ENCODE measurements around the gene HOXA4.

The HOXA4 gene

GRCh38 chr7:27131390-27131819, 848 bp upstream of the HOXA4 start:
- DNase-seq, result no peak

GRCh38 chr7:27129729-27130539, 623 bp downstream of the HOXA4 start:
- DNase-seq, result no peak

- DNase-seq, result no peak
Measured at GRCh38 chr7:27128776-27129728, 1.5 kb downstream of the HOXA4 start.

DNA sequence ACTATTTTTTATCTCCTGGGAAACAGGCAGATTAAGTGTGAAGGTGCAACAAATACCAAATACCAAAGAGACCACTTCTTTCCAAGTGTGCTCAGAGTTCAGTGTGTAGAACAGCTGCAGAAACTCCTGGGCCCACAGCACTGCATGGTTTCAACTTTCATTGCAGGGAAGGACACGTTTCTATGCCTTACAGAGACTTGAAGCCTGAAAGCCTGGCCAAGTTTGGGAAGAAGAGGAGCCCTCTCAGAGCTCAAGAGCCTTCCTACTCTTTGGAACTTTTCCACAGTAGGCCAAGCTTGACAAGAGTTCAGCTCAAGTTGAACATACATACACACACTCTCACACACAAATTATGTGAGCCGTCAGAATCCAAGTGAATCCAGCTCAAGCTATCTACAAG, 2.5 kb downstream of the HOXA4 start:
- no peak for DNase-seq

GRCh38 chr7:27126596-27127327, 3.8 kb downstream of the HOXA4 start:
- no peak for DNase-seq

GRCh38 chr7:27125986-27126394, 4.6 kb downstream of the HOXA4 start:
- DNase-seq, result no peak

- DNase-seq, result no peak
Measured at GRCh38 chr7:27124902-27125689, 5.5 kb downstream of the HOXA4 start.

GRCh38 chr7:27124096-27124901, 6.3 kb downstream of the HOXA4 start:
- DNase-seq, result no peak

DNA sequence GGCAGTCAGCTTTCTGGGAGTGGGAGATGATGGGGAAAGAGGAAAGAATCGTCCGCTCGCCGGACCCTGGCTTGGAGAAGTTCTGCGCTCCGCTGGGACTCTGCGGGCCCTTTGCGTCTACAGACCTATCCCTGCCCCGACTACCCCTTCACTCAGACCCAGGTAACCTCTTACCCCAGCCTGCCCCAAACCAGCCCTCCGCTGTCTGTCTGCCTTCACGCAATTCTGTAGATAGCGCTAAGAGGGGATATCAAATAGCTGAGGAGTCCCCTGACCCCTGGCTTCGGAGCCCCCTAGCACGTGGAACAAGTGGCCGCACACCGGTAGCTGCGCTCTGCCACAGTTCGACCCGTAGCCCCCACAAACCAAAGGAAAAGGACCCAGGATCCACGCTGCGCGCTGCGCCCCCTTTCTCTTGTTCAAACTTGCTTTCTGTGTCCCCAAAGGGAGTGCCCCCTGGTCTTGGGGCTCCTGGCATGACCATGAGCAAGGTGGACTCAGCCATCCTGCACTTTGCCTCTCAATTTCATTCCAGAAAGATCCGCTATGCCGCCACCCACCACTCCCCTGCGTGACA, 7.0 kb downstream of the HOXA4 start:
- no peak for DNase-seq

DNA sequence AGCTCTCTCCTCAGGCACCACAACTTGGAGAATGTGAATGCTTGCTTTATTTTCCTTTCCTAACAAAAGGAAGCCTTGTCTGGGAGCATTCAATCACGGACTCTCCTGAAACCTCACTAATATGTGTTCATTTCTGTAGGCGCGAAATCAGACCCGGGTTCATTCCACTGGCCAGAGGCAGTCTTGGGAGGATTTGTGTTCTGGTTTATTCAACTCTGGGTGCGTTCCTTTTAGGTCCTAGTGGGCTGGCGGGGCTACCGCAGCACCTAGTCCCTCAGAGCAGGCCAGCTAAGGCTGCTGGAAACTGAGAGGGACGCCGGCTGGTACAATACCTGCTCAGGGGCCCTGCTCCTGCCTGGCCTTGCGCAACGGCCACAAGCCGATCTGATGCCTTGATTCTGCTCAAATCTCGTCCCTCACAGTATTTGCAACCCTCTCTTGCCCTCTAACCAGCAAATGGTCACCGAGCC, 7.5 kb downstream of the HOXA4 start:
- DNase-seq, result no peak

- no peak for DNase-seq
Measured at GRCh38 chr7:27122077-27122910, 8.3 kb downstream of the HOXA4 start.

GRCh38 chr7:27121684-27122076, 8.9 kb downstream of the HOXA4 start:
- no peak for DNase-seq

DNA sequence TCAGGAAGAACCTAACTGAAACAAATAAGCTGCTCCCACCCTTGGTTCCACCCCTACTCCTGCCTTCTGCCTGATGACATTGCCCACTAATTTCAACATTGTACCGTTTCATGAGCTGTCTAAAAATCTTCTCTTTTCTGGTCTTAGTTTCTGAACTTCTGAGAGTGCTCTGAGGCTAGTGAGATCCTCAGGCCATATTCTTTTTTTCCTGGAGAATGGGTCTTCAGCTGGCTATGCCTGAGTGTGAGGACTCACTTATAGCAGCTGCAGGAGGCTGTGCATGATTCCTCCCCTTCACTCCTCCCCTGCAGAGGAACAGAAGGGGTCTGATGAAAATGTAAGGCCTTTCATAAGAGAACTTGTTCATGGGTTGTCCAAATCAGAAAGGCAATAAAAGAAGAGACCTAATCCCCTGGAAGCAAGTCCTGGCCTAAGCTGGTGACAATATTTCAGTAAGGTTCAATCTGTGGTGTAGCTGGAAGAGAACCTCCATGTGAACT, 11.1 kb downstream of the HOXA4 start:
- DNase-seq, result no peak

DNA sequence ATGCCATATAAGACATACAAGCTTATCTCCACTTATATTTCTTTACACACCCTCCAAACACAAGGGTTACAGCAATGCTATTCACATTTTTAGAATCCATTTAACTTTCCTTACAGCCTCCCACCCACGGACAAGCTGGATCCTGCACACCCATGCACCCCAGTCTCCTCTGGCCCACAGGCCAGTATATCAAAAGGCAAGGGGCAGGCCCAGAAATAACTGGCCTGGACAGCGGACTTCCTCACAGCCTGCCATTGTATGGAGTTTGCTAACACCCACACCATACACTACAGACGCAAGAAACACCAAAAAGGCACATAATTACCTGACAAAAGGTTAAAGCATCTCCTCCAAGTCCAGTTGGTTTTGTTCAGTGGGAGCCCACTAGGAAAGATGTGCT, 12.0 kb downstream of the HOXA4 start:
- no peak for DNase-seq

GRCh38 chr7:27117887-27118491, 12.6 kb downstream of the HOXA4 start:
- DNase-seq, result no peak

DNA sequence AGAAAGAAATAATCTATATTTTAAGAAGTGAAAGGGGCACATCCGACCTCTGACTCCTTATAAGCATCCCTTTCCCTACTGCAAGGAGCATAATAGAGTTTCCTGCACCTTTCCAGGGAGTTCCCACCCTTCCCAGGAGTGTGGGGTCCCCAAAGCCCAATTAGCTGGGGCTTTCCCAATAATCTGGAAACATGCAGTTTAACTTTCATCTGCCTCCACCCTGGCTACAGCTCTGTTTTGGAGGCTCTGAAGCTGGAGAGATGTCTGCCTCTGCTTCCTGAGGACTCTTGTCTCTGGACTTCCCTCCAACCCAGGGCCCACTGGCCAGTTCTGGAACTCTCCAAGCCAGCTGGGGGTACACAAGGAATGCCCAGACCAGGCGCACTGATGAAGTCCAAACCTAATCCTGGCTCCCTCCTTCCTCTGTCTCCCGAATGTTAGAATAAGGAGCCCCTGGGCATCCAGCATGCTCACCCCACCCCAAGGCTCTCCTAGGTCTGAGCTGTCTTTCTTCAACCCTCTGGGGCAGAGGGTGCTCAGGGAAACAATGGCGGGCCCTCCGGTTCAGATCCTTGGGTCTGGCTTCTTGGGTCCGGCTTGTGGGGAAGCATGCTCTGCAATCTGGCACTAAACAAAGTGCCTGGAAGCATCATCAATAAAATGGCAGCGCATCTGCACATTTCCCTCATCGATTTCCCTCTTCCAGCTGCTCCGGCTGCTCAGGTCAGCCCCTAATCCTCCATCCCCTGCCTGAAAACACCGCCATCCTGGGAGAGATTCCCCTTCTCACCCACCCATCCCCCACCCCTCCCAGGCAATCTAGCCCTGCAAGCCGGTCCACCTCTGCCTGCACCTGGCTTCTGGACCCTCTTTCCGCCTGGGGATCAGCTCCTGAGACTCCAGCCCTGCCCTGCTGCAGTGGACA, 13.3 kb downstream of the HOXA4 start:
- DNase-seq, result no peak

- DNase-seq, result no peak
Measured at GRCh38 chr7:27116031-27116961, 14.3 kb downstream of the HOXA4 start.
